HG03442 (cell line): ENCODE measurements around the gene CBFB.
"Not testable (repeated sequence)": the region's sequence is repeated elsewhere in the genome, so short reads cannot be mapped to it uniquely, and the experiment has no call there.

Source experiments
- ATAC-seq: cut with Tn5 transposase; IDR thresholded peaks from one replicate; pipeline ENCODE4 v1.9.1; 2021; ENCODE audit warnings: mild to moderate bottlenecking, moderate library complexity; ENCODE audit not compliant: unreplicated experiment

The CBFB gene

DNA sequence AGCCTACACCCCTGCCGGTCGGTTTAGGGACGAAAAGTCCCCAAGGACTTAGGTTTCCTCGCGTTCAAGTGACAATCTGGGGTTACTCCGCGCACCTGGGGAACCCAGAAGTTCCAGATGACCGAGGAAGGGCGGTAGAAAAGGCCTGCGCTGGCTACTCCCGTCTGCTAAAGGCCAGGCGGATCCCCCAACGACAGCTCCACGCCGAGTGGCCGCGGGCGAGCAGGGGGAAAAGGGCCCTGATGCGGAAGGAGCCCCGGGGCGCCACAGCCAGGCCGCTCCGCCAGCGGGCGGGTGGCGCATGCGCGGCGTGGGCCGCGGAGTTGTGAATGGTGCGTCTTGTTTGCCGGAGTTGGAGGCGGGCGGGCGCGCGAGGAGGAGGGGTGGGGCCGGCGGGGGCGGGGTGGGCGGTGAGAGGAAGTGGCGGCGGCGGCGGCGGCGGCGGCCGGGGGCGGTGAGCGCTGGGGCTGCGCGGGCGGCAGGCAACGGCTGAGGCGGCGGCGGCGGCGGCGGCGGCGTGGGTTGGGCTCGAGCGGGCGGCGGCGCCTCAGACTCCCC is at the start of gene CBFB:
Gene CBFB, plus strand, starts transcription at position 454 of the 558 bp plus-strand sequence. CDS start 259 bp downstream, outside the sequence.
- ATAC-seq = peak; percentile 74

DNA sequence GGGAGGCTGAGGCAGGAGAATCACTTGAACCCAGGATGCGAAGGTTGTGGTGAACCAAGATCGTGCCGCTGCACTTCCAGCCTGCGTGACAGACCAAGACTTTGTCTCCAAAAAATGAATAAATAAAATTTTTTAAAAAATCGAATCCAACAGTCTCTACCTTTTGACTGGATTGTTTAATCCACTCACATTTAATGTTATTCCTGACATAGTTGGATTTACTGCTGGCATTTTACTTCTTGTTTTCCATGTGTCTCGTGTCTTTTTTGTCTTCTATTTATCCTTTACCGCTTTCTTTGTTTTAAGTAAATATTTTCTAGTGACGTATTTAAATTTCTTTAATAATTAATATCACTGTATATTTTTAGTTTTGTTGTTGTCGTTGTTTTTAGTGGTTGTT is 45.9 kb upstream of the CBFB start:
- ATAC-seq = no peak

DNA sequence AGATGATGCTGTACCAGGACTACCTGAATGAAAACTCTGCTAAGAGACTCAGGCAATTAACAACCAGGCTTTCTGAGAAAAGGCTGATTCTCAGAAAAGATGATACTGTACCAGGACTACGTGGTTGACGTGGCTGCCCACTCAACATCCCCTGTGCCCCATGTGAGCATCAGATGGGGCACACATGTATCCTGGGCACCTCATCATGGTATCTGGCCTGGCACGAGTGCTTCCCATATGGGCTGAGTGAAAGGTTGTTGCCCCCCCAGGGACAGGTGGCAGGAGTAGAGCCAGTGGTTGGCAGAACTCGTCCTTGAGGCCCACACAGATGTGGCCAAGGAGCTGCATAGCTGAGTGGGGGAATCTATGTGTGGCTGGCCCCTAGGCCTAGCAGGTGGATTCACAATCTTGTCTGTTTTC is 44.0 kb upstream of the CBFB start:
- no peak for ATAC-seq

DNA sequence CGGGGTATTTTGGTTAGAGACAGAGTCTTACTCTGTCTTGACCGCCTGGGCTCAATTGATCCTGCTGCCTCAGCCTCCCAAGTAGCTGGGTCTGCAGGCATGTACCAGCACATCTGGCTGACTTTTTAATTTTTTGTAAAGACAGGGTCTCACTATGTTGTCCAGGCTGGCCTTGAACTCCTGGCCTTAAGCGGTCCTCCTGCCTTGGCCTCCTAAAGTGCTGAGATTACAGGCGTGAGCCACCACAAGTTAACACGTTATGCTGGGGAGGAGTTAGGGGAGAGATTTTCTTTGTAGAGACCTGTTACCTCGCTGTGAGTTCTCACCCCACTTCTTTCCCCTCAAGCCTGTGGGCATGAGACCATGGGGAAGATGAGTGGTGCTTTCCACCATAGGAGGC is 42.4 kb upstream of the CBFB start:
- ATAC-seq = no peak

DNA sequence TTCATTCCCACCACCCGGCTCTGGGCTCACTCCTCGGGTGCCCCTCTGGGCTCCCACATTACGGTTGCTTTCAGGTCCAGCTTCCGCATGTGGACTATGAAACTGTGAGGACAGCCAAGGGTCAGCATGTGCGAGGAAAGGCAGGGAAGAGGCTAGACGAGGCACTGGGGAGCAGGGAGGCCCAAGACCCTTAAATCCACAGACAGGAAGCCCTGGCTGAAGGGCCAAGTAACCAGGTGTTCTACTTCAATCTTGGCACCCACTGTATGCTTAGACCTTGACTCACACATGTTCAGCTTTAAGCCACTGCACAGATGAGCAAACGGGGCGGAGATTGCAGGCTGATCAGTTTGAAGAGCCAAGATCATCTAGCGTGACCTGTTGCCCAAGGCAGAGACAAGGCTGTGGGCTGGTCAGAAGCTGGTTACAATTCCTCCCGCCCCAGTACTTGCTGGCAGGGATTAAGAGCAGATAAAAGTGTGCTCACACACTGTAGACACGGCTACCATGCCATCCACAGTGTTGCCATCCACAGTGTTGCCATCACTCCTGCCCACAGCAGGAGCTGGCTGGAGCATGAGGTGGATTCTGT is 40.7 kb upstream of the CBFB start, which contains the start of gene CES4A:
Gene CES4A, plus strand, starts transcription at position 393 of the 592 bp plus-strand sequence. Its CDS starts 184 bp downstream, at position 577.
- ATAC-seq = no peak

DNA sequence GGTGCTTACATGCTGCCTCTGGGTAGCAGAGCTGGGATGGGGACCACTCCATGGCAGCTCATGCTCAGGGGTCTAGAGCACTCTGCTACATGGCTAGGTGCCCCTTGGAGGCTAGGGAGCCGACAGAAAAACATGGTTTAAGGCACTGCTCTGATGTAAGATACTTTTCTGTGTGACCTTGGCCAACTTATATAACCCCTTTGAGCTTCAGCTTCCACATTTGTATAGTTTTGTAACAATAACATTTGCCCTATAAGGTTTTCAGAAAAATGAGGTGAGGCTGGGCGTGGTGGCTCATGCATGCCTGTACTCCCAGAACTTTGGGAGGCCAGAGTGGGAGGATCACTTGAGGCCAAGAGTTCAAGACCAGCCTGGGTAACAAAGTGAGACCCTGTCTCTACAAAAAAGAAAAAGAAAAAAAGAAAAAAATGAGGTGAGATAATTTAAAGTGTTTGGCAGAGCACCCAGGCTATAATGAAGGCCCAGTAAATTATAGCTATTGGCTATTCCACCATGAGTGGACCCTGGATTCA is 37.3 kb upstream of the CBFB start:
- ATAC-seq = no peak

DNA sequence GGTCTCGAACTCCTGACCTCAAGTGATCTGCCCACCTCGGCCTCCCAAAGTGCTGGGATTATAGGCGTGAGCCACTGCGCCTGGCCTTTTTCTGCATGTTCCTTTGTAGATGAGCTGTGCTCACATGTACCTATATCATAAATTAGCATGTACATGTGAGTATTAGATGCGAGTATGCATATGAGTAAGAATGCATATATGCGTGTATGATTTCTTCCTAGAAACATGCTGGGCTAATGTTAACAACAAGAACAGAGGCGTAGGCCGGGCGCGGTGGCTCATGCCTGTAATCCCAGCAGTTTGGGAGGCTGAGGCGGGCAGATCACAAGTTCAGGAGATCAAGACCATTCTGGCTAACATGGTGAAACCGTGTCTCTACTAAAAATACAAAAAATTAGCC is 35.4 kb upstream of the CBFB start:
- ATAC-seq = not testable (repeated sequence)

DNA sequence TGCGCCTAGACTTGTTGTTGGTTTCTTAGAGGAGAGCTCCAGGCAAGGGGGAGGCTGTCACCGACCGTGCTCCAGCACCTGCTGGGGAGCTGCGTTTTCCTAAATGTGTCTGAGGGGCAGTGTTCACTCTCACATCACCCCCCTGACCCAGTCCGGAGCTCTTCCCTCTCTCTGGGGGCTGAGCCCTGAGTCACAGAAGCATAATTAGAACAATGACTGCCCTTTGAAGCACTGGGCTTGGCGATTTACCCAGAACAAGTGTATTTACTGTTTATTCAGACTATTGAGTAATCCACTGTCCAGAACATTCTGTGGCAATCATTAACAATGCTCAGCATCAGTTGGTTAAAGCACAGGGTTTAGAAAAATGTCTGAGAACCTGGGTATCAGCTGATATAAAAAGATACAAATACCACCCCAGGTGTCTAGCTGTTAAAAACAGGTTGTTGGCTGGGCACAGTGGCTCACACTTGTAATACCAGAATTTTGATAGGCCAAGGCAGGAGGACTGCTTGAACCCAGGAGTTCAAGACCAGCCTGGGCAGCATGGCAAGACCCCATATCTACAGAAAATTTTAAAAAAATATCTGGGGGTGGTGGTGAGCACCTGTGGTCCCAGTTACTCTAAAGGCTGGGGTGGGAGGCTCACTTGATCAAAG is 32.5 kb upstream of the CBFB start:
- no peak for ATAC-seq

DNA sequence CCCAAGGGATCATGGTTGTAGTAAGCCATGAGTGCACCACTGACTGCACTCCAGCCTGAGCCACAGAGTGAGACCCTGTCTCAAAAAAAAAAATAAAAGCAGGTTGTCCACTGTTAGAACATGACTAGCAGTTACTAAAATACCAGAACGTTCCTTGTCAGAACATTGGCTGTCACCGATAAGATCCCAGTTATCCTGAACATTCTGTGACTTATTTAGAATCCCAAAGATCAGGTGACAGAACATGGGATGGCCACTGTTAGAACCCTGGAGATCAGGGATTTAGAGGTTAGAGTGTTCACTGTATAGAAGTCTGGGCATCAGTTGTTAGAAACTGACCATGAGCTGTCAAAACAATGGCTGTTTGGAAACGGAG is 32.0 kb upstream of the CBFB start:
- ATAC-seq = no peak

DNA sequence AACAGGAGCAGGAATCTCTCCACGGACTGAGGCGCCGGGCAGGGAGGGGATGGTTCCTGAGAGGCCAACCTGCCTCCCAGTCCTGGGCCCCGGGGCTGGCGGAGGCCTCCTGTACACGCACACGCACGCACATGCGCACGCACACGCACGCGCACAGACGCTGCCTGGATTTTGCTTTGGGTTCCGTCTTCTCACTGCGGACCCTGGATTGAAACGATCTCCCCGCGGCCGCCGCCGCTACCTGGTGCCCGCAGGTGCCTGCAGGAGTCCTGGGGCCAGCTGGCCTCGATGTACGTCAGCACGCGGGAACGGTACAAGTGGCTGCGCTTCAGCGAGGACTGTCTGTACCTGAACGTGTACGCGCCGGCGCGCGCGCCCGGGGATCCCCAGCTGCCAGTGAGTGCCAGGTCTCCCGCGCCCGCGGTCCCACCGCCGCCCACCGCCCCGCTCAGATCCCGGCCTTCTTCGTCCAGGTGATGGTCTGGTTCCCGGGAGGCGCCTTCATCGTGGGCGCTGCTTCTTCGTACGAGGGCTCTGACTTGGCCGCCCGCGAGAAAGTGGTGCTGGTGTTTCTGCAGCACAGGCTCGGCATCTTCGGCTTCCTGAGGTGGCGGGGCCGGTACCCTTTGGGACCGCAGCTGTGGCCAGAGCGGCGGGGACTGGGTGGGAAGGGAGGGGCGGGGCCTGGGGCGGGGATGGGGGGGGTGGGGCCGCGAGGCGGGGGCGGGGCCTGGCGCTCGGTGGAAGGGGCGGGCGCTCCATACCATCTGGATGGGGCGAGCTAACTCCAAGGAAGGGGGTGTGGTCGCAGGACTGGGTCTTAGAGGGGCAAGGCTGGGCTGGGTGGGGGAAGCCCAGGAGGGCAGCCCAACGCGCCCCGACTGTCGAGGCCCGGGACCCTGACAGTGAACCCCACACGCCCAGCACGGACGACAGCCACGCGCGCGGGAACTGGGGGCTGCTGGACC is 28.3 kb upstream of the CBFB start:
- no peak for ATAC-seq

DNA sequence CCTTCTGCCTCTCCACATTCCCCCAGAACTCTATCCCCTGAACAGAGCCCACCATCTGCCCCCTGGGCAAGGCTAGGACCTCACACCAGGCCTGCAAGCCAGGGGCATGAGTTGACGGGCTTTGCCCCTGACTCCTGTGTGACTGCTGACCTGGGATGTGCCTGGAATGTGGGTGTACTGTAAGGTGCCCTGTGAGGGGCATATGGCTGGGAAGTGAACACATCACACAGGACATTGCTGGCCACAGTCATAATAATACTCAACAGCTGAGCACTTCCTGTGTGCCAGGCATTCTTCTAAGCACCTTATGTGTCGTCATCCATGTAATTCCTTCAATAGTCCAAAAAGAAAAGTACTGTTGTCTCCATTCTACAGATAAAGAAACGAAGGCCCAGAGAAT is 27.2 kb upstream of the CBFB start:
- ATAC-seq = no peak

DNA sequence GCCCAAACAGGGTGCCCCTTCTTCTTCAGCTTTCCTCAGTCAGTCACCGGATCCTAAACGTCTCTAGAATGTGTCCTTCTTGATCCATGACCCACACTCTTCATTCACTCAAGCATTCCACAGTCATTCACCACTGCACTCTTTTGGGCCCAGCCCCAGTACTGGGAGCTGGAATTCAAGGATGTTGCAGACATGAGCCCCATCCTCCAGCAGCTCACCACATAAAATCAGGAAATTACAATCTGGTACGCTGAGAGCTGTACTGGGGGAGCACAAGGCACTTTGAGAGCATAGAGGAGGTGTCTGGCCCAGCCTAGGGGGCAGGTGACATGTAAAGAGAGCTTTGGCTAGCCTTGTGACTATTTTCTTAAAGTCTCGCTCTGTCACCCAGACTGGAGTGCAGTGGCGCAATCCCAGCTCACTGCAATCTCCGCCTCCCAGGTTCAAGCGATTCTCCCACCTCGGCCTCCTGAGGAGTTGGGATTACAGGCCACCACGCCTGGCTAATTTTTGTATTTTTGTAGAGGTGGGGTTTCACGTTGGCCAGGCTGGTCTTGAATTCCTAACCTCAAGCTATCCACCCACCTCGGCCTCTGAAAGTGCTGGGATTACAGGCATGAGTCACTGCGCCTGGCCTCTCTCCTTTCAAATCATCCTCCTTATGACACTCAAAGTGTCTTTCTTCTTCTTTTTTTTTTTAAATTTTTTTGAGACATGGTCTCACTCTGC is 21.9 kb upstream of the CBFB start:
- no peak for ATAC-seq

DNA sequence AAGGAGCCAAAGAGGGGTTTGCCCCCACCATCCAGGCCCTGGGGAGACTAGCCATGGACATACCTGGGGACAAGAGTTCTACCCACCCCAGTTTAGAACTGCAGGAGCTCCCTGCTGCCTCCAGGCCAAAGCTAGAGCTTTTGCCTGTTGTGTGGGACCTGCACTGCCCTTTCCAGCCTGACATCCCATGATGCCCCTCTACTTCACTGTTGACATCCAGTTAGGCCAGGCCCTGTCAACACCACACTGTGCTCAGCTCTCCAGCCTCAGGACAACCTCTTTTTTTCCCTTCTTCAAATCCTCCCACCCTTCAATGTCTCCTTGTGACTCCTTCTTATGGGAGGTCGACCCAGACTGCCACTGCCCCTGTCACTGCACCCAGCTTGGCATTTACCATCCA is 19.8 kb upstream of the CBFB start:
- no peak for ATAC-seq

DNA sequence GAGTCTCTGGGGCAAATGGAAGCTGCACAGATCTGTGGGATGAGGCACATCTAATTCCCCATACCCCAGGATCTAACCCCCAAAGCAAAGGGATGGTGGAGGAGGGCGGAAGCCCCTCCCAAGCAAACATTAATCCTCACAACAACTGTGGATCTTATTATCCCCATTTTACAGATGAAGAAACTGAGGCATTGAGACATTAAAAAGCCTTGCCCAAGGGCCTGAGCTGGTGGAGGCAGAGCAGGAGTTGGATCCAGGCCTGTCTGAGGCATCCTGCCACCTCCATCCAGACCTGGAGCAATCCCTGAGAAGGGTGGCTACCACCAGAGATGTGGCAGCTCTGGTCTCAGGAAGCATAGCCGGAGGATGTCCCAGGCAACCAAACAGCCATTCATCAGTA is 17.7 kb upstream of the CBFB start:
- ATAC-seq = no peak

DNA sequence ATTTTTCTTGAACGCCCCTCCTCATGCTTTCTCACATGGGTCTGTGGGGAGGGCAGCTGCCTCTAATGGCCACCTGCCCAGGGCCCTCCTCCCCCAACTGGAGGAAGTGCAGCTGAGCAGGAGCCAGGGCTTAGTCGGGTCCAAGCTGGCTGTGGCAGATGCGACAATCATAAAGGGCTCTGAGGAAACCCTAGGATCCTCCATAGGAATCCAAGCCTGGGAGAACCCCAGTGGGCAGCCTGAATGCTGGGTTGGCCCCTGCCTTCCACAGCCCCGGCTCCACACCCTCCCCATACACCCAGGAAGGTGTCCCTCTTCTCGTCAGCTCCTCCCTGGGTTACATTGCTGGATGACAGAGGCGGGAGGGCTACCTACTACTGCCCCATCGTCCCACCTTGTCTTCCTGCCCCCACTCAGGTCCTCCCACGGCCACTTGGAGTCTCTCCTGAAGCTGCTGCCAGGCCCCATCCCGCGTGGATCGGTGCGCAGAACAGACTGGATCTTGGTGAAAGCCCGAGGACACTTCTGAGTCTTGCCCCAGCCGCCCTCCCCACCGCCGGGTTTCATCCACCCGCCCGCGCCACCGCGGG is 15.6 kb upstream of the CBFB start:
- ATAC-seq = no peak

DNA sequence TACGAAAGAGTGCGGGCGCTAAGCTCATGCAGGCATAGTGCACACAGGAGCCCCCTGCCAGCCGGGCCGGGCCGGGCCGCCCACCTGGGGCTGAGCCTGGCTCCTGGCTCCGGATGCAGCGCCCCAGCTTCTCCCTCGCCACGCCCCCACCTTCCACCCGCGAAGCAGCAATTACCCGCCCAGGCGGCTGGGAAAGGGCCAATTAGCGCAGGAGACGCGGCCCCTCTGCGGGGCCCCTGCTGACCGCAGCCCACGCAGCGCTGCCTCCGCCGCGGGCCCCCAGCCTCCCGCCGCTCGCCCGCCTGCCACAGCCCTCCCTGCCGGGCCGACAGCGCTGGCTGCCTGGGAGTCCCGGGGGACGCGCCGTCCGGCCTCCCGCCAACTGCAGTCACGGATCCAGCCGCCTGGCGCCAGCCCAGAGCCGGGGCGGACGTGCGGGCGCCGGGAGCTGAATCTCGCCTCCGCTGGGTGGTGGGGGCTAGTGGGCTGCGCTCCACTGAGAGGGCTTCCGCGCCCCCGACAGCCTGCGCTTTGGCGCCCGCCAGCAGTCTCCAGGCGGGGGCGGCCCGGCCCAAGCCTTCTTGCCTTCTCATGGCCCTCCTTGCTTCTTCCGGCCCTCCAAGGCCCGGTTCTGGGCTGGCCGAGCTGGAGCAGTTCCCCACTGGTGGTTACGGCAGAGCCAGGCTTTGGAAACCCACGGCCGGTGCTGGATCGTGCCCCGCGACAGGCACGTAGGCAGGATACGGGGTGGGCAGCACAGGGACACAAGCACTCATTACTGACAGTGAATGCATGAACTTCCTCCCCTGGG is 14.9 kb upstream of the CBFB start:
- peak; percentile 41 for ATAC-seq

DNA sequence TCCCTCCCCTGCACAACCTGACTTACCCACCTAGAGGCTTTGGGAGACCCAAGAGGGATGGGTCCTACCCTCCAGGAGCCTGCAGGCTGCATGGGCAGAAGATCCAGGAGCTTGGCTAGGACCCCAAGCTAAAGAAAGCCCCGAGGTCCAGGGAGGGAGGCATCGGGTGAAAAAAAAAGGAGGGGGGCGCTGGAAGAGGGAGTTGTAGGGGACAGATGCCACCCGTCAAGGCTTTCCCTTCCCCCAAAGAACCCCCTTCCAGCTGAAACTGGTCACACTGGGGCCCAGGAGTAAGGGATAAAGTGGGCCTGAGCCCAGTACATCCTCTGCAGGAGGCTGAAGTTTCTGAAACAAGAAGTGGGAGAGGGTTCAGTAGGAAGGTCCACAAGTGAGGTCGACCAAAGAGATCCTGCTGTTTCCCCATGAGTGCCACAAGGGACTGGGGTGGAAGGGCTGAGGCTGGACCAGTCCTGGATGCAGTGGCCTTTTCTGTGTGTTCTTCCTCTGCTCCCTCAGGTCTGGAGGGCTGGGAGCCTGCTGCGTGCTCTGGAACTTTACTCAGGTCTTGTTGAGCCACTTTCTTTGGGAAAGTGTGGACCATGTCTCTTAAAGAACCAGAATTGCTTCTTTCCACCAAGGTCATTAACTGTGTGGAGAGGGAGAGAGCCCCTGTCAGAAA is 14.2 kb upstream of the CBFB start:
- ATAC-seq = no peak

DNA sequence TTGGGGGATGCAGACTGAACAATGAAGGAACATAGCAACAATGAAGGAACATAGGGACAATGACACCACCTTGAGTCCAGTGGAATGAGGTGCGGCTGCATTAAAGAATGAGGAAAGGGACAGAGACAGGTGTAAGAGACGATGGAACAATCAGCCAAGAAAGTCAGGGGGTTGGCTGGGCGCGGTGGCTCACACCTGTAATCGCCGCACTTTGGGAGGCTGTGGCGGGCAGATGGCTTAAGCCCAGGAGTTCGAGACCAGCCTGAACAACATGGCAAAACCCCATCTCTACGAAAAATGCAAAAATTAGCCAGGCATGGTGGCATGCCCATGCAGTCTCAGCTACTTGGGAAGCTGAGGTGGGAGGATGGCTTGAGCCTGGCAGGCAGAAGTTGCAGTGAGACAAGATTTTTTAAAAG is 13.6 kb upstream of the CBFB start:
- no peak for ATAC-seq

DNA sequence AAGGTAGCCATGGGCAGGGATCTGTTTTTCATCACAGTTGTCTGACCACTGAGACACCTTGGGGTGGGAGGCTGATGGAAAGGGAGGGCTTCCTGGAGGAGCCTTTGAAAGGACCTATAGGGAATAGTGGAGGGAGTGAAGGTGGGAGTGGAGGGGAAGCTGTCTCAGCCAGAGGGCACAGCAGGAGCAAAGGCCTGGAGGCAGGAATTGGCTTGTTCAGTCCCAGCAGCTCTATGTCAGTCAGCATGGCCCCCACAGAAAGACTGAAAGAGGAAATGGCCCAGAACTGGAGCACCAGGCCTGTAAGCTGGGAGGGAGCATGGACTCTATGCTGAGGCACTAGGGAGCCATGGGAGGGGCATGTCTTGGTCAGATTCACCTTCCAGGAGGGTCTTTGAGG is 12.8 kb upstream of the CBFB start:
- ATAC-seq = no peak
